Measurements from ENCODE around the gene GAS7. TPM values are rescaled to one million over a fixed set of nuclear protein-coding genes. Genes with fewer than 3 reads are reported as not detected.

The GAS7 gene
- total RNA-seq, 2 donors from 2014 or later = 0.35 to 2.9 TPM

DNA sequence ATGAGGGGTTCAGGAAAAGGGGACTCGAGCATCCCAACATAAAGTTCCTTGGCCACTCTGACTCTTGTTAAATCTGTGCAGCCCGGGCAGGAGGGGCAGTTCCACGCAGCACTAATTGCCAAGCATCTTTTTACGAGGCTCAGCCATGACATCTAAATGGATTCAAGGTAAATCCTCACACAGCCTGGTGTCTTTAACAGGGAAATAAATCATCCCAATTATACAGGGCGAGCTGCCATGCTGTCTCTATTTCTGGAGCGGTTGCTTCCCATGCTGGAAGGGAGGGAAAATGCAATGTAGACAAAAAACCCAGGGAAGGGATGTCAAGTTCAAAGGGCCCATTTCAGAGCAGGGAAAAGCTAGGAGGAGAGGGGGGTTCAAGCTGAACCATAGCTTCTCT lies 110.0 kb downstream of the GAS7 start:
- no peak for DNase-seq (ENCODE audit: low spot score in 2 of 2)
- H3K9me3 Mint-ChIP-seq = peaks cover 4 to 5% of the 10 kb centered on the region in 2 donors
- ATAC-seq = no peak
- peaks cover 0 to 5% of the 10 kb centered on the region in 2 donors for H3K36me3 Mint-ChIP-seq
- H3K27ac Mint-ChIP-seq = no peak overlapping the region

DNA sequence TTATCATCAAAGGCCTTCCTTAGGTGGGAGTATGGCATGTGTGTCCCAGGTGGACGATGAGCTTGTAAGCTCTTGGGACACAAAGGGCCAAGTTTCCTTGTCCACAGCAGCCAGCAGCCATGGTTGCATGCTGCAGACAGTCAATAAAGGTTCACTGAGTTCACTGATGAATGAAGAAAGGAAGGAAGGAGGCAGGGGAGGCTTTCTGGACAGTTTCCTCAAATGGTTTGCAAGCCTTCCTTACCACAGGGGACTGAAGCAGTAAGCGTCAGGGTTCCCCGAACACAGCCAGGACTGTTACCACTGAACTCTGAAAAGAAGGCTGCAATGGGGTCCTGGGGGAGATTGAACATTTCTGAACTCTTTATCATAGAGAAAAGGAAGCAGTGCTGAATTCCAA lies 111.1 kb downstream of the GAS7 start:
- DNase-seq (ENCODE audit: low spot score in 2 of 2) (no peak), ATAC-seq (no peak)
- H3K9me3 Mint-ChIP-seq = peaks cover 0 to 4% of the 10 kb centered on the region in 2 donors
- H3K27ac Mint-ChIP-seq = no peak overlapping the region
- H3K36me3 Mint-ChIP-seq = no peaks in the 10 kb centered on the region

GRCh38 chr17:10083864-10084263 lies 114.5 kb downstream of the GAS7 start:
- H3K36me3 Mint-ChIP-seq = peaks cover 0 to 5% of the 10 kb centered on the region in 2 donors
- peaks cover 0 to 7% of the 10 kb centered on the region in 2 donors for H3K9me3 Mint-ChIP-seq
- no peak overlapping the region for H3K27ac Mint-ChIP-seq
- ATAC-seq (no peak), DNase-seq (ENCODE audit: low spot score in 2 of 2) (no peak)

DNA sequence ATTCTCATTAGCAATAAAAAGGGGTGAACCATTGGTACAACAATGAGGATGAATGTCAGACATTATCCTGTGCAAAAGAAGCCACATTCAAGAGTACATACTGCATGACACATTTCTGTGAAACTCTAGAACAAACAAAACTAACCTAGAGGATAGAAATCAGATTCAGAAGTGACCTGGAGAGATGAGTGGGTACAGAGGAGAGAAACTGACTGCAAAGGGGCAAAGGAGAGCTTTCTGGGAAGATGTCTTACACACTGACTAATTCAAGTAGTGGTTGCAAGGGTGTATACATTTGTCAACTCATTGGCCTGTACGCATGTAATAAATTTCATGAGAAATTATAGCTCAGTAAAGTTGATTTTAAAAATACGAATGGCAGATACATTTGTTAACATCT lies 115.6 kb downstream of the GAS7 start:
- DNase-seq (ENCODE audit: low spot score in 2 of 2) = no peak
- peak in 1 of 2 donors; percentile 32 for ATAC-seq
- H3K9me3 Mint-ChIP-seq = peaks cover 5 to 8% of the 10 kb centered on the region in 2 donors
- no peak overlapping the region for H3K27ac Mint-ChIP-seq
- H3K36me3 Mint-ChIP-seq = peaks cover 0 to 5% of the 10 kb centered on the region in 2 donors

GRCh38 chr17:10081571-10082169 lies 116.7 kb downstream of the GAS7 start:
- Mint-ChIP-seq H3K27ac (no peak overlapping the region), H3K9me3 (peaks cover 14% of the 10 kb centered on the region in 2 donors), H3K36me3 (peaks cover 0 to 10% of the 10 kb centered on the region in 2 donors)
- no peak for DNase-seq (ENCODE audit: low spot score in 2 of 2)
- no peak for ATAC-seq

- no peak for DNase-seq (ENCODE audit: low spot score in 2 of 2)
- no peak overlapping the region for H3K27ac Mint-ChIP-seq
- ATAC-seq = no peak
- H3K36me3 Mint-ChIP-seq = peaks cover 0 to 10% of the 10 kb centered on the region in 2 donors
- peaks cover 14% of the 10 kb centered on the region in 2 donors for H3K9me3 Mint-ChIP-seq
Measured at GRCh38 chr17:10077561-10078299, 120.7 kb downstream of the GAS7 start.

DNA sequence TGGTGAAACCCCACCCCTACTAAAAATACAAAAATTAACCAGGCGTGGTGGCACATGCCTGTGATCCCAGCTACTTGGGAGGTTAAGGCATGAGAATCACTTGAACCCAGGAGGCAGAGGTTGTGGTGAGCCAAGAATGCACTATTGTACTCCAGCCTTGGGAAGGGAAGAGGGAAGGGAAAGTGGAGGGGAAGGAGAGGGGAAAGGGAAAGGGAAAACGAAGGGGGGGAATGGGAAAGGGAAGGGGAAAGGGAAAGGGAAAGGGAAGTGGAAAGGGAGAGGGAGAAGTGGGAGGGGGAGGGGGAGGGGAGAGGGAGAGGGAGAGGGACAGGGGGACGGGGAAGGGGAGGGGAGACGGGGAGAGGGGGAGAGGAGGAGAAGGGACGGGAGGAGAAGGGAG lies 122.5 kb downstream of the GAS7 start:
- H3K36me3 Mint-ChIP-seq = peaks cover 0 to 5% of the 10 kb centered on the region in 2 donors
- no peak overlapping the region for H3K27ac Mint-ChIP-seq
- ATAC-seq (no peak), DNase-seq (ENCODE audit: low spot score in 2 of 2) (no peak)
- H3K9me3 Mint-ChIP-seq = peaks cover 12 to 14% of the 10 kb centered on the region in 2 donors

DNA sequence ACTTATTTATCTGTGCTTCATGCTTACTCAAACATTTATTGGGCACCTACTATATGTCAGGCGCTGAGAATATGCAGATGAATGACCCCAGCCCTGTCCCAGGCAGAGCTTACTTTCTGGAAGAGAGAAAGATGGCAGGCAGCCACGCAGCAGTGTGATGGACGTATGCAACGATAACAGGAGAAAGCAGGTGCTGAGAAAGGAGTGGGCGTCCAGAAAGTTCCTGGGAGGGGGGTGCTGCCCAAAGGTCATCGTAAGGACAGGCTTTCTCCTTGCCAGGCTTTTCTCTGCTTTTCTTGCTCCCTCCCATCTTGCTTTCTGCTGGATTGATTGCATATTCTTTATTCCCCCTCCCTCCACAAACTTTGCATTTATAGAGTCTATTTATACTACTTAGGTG lies 124.5 kb downstream of the GAS7 start:
- peaks cover 0 to 5% of the 10 kb centered on the region in 2 donors for H3K36me3 Mint-ChIP-seq
- no peak for ATAC-seq

DNA sequence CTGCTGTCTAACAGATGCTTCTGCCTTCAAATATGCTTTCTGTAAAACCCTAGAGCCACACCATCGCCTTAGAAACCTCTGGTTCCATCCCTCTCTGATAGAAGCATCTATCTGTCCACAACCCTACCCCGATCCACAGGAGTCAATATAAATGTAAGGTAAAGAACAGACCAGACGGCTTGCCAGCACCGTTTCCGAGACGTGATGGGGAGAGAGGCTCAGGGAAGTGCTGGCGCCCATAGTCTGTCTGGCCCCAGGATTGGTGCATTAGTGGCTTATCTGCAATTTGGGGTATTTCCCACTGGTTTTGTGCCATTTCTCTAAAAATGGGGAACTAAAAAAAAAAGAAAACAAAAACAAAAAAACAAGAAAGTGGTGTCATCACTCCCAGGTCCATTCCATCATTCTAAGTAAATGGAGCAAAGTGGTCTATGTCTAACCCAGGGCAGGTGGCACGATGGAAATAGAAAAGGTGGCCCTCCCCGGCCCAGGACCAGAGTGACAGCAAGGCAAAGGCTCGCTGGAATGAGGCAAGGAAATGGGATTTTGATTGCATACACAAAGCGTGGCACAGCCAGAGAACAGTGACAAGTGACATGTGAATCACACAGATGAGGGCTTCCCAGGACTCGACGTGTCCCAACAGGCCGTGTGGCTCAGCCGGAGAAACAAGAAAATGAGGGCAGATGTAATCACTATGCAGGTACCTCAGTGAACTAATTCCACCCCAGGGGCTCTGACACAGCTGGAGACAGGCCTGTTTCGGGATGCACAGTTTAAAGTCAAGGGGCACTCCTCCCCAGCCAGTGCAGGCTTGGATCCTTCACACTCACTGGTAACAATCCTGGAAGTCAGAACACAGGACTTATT lies 125.6 kb downstream of the GAS7 start:
- Mint-ChIP-seq H3K9me3 (peaks cover 7 to 9% of the 10 kb centered on the region in 2 donors), H3K36me3 (peaks cover 0 to 5% of the 10 kb centered on the region in 2 donors)

More for the DNA sequence above, 124.5 kb downstream of the GAS7 start:
- H3K9me3 Mint-ChIP-seq = peaks cover 8 to 14% of the 10 kb centered on the region in 2 donors
- no peak overlapping the region for H3K27ac Mint-ChIP-seq
- no peak for DNase-seq (ENCODE audit: low spot score in 2 of 2)

DNA sequence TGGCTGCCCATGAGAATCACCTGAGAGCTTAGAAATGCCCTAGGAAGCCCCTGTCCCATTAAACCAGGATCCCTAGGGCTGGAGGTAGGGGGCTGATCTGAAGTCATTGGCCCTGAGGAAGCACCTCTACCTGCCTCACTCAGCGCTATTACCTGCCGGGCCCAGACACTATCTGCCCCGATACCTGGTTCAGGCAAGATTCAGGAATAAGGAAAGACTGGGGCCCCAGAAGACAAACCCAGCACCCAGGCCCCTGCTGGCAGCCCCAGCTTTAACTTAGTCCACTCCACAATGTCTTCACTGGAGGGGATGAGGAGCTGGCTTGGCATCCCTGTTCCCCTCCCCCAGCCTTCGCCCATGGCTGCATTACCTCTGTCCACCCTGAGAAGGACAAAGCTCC lies 126.3 kb downstream of the GAS7 start:
- Mint-ChIP-seq H3K36me3 (no peaks in the 10 kb centered on the region), H3K27ac (no peak overlapping the region), H3K9me3 (peaks cover 0 to 1% of the 10 kb centered on the region in 2 donors)
- DNase-seq (ENCODE audit: low spot score in 2 of 2) (no peak), ATAC-seq (no peak)

More for the DNA sequence above, 125.6 kb downstream of the GAS7 start:
- ATAC-seq = no peak
- H3K27ac Mint-ChIP-seq = no peak overlapping the region
- no peak for DNase-seq (ENCODE audit: low spot score in 2 of 2)

GRCh38 chr17:10071141-10071540 lies 127.3 kb downstream of the GAS7 start:
- ATAC-seq (no peak), DNase-seq (ENCODE audit: low spot score in 2 of 2) (no peak)
- Mint-ChIP-seq H3K36me3 (no peaks in the 10 kb centered on the region), H3K27ac (no peak overlapping the region), H3K9me3 (no peaks in the 10 kb centered on the region)

DNA sequence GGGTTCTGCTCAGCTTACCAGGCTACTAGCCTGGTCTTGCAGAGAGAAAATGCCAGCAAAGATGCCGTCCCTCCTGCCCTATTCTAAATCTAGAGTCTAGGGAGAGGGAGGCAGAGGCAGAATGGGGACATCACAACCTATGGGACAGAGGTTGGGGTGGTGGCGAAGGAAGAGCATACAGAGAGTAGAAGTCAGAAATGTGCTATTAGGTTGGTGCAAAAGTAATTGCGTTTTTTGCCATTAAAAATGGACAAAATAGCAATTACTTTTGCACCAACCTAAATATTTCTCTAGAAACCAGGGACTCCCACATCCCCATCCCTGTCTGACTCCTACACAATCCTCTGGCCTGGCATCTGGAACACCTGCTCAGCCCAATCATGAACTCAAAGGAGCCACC lies 127.7 kb downstream of the GAS7 start:
- DNase-seq (ENCODE audit: low spot score in 2 of 2) = no peak
- no peak overlapping the region for H3K27ac Mint-ChIP-seq
- H3K36me3 Mint-ChIP-seq = peaks cover 0 to 2% of the 10 kb centered on the region in 2 donors
- peaks cover 0 to 3% of the 10 kb centered on the region in 2 donors for H3K9me3 Mint-ChIP-seq
- no peak for ATAC-seq

DNA sequence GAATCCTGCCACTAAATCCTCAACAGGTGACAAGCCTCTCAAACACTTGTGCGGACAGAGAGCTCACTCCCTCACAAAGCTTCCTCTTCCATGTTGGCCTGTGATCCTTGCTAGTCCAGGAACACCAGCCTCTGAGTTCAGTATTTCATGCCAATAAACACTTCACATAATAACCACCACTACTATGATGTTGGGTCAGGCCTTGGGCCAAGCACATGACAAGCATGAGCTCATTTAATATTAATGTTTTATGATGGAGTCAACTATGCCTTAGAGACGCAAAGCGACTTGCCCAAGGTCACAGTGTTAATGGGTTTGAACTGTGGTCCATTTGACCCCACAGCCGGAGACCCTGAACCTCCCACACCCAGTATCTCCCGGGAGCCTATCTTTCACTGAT lies 129.1 kb downstream of the GAS7 start:
- H3K36me3 Mint-ChIP-seq = peaks cover 0 to 8% of the 10 kb centered on the region in 2 donors
- DNase-seq (ENCODE audit: low spot score in 2 of 2) (no peak), ATAC-seq (no peak)
- H3K9me3 Mint-ChIP-seq = peaks cover 0 to 9% of the 10 kb centered on the region in 2 donors
- no peak overlapping the region for H3K27ac Mint-ChIP-seq

GRCh38 chr17:10067446-10068143 lies 130.8 kb downstream of the GAS7 start:
- peaks cover 0 to 9% of the 10 kb centered on the region in 2 donors for H3K9me3 Mint-ChIP-seq
- peaks cover 0 to 8% of the 10 kb centered on the region in 2 donors for H3K36me3 Mint-ChIP-seq
- no peak overlapping the region for H3K27ac Mint-ChIP-seq
- ATAC-seq (no peak), DNase-seq (ENCODE audit: low spot score in 2 of 2) (no peak)

DNA sequence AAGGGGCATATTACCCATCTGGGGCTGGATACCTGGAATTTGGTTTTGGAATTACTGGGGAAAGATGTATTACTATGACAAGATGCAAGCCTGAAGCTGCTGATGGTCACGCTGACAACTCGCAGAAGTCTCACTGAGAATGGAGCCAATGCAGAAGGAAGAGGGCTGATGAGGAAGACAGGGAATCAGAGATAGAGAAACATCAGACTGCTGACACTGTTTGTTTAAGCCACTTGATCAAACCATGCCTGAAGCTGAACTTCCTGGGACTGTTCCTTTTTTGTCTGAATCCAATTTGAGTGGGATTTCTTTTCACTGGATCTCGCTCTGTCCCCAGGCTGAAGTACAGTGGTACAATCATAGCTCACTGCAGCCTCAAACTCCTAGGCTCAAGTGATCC lies 133.9 kb downstream of the GAS7 start:
- H3K36me3 Mint-ChIP-seq = peaks cover 0 to 8% of the 10 kb centered on the region in 2 donors
- ATAC-seq (no peak), DNase-seq (ENCODE audit: low spot score in 2 of 2) (no peak)
- H3K27ac Mint-ChIP-seq = no peak overlapping the region
- peaks cover 0 to 9% of the 10 kb centered on the region in 2 donors for H3K9me3 Mint-ChIP-seq

GRCh38 chr17:10063730-10064241 lies 134.6 kb downstream of the GAS7 start:
- Mint-ChIP-seq H3K9me3 (peaks cover 0 to 9% of the 10 kb centered on the region in 2 donors), H3K36me3 (peaks cover 0 to 8% of the 10 kb centered on the region in 2 donors), H3K27ac (no peak overlapping the region)
- DNase-seq (ENCODE audit: low spot score in 2 of 2) = peak in 1 of 2 donors; percentile 56
- ATAC-seq = peak in 1 of 2 donors; percentile 89

All from activated naive CD4-positive, alpha-beta T cell treated with anti-CD3 and anti-CD28 coated beads, Interleukin-2, amount 50 U/mL, for 72 hours (primary cell).